Stimulated activated CD4-positive, alpha-beta T cell treated with anti-CD3 and anti-CD28 coated beads, Interleukin-4, amount 100 ng/mL, for 24 hours (primary cell): ENCODE results near the gene ZNF10.

Experiments
- DNase-seq: peaks from one replicate; pipeline ENCODE4 v3.0.0-alpha.2; 2020

The ZNF10 gene

DNA sequence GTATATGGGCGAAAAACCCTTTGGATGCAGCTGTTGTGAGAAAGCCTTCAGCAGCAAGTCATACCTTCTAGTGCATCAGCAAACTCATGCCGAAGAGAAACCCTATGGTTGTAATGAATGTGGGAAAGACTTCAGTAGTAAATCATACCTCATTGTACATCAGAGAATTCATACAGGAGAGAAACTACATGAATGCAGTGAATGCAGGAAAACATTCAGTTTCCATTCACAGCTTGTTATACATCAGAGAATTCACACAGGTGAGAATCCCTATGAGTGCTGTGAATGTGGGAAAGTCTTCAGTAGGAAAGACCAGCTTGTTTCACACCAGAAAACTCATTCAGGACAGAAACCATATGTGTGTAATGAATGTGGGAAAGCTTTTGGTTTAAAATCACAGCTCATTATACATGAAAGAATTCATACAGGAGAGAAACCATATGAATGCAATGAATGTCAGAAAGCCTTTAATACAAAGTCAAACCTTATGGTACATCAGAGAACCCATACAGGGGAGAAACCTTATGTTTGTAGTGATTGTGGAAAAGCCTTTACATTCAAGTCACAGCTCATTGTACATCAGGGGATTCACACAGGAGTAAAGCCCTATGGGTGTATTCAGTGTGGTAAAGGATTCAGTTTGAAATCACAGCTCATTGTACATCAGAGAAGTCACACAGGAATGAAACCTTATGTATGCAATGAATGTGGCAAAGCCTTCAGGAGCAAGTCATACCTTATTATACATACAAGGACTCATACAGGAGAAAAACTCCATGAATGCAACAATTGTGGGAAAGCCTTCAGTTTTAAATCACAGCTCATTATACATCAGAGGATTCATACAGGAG, 72.3 kb downstream of the ZNF10 start:
- no peak for DNase-seq

- no peak for DNase-seq
These were observed 73.2 kb downstream of the ZNF10 start for GRCh38 chr12:133203344-133204263.

GRCh38 chr12:133204264-133204603, 73.8 kb downstream of the ZNF10 start:
- no peak for DNase-seq

DNA sequence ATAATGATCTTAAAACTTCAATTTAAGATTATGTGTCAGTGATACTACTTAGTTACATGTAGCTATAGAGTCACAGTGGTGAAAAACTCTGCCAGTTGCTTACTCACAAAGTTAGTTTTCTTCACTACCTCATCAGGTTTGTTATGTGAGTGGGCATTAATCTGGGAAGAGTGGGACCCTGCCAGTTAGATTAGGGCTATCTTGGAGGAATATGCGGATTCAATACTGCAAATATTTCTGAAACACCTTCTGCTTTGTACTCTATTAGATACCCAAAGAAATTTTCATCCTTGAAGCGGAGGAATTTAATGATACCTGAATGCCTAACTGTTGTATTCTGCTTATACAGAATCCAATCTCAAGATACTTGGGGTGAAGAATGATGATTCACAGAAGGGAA, 76.0 kb downstream of the ZNF10 start:
- no peak for DNase-seq
